ENCODE measurements around the gene R3HCC1L.

DNA sequence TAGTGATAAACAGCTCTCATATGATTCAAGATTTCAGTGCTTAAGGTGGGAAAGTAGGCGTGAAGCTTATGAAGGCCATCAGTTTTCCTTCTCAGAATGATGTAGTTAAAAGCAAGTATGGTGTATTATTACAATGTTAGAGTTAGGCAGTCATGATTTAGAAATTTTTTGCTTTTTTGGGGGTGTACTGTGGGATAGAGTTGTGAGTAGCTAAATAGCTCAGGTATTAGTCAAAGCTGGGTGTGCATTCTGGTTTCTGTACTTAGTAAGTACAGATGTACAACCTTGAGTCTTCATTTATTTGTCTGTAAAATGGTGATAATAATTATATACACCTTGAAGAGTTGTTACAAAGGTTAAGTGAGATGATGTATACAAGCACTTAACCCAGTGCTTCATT is 52.2 kb downstream of the R3HCC1L start:
- TF ChIP-seq, protein P1, sequence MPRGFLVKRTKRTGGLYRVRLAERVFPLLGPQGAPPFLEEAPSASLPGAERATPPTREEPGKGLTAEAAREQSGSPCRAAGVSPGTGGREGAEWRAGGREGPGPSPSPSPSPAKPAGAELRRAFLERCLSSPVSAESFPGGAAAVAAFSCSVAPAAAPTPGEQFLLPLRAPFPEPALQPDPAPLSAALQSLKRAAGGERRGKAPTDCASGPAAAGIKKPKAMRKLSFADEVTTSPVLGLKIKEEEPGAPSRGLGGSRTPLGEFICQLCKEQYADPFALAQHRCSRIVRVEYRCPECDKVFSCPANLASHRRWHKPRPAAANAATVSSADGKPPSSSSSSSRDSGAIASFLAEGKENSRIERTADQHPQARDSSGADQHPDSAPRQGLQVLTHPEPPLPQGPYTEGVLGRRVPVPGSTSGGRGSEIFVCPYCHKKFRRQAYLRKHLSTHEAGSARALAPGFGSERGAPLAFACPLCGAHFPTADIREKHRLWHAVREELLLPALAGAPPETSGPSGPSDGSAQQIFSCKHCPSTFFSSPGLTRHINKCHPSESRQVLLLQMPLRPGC (tag by site-specific recombination; IDR thresholded peaks at IDR 0.05) = no peak
- TF ChIP-seq, protein P2, sequence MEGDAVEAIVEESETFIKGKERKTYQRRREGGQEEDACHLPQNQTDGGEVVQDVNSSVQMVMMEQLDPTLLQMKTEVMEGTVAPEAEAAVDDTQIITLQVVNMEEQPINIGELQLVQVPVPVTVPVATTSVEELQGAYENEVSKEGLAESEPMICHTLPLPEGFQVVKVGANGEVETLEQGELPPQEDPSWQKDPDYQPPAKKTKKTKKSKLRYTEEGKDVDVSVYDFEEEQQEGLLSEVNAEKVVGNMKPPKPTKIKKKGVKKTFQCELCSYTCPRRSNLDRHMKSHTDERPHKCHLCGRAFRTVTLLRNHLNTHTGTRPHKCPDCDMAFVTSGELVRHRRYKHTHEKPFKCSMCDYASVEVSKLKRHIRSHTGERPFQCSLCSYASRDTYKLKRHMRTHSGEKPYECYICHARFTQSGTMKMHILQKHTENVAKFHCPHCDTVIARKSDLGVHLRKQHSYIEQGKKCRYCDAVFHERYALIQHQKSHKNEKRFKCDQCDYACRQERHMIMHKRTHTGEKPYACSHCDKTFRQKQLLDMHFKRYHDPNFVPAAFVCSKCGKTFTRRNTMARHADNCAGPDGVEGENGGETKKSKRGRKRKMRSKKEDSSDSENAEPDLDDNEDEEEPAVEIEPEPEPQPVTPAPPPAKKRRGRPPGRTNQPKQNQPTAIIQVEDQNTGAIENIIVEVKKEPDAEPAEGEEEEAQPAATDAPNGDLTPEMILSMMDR (tag by site-specific recombination; IDR thresholded peaks at IDR 0.05) = no peak
- TF ChIP-seq, protein P3, sequence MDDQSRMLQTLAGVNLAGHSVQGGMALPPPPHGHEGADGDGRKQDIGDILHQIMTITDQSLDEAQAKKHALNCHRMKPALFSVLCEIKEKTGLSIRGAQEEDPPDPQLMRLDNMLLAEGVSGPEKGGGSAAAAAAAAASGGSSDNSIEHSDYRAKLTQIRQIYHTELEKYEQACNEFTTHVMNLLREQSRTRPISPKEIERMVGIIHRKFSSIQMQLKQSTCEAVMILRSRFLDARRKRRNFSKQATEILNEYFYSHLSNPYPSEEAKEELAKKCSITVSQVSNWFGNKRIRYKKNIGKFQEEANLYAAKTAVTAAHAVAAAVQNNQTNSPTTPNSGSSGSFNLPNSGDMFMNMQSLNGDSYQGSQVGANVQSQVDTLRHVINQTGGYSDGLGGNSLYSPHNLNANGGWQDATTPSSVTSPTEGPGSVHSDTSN (CRISPR knock-in tag; IDR thresholded peaks at IDR 0.05) = no peak
- no peak for TF ChIP-seq MYNN (tag by site-specific recombination; IDR thresholded peaks at IDR 0.05; ENCODE audit: borderline replicate concordance)
- no peak for TF ChIP-seq ZNF76 (tag by site-specific recombination; IDR thresholded peaks at IDR 0.05; ENCODE audit: borderline replicate concordance, low read depth)
- no peak for TF ChIP-seq ZSCAN23 (tag by site-specific recombination; IDR thresholded peaks at IDR 0.05)
- TF ChIP-seq, protein P4, sequence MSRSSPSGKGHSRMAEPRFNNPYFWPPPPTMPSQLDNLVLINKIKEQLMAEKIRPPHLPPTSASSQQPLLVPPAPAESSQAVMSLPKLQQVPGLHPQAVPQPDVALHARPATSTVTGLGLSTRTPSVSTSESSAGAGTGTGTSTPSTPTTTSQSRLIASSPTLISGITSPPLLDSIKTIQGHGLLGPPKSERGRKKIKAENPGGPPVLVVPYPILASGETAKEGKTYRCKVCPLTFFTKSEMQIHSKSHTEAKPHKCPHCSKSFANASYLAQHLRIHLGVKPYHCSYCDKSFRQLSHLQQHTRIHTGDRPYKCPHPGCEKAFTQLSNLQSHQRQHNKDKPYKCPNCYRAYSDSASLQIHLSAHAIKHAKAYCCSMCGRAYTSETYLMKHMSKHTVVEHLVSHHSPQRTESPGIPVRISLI (tag by site-specific recombination; IDR thresholded peaks at IDR 0.05) = no peak
- TF ChIP-seq ZNF366 (tag by site-specific recombination; conservative IDR thresholded peaks at IDR 0.05) = no peak
- no peak for TF ChIP-seq ZBTB20 (tag by site-specific recombination; IDR thresholded peaks at IDR 0.05)
- no peak for TF ChIP-seq BCL11A (tag by site-specific recombination; IDR thresholded peaks at IDR 0.05; ENCODE audit: low read depth)
- TF ChIP-seq ZNF404 (tag by site-specific recombination; IDR thresholded peaks at IDR 0.05) = no peak
- TF ChIP-seq ZNF239 (tag by site-specific recombination; IDR thresholded peaks at IDR 0.05) = no peak
- no peak for TF ChIP-seq ZNF302 (tag by site-specific recombination; IDR thresholded peaks at IDR 0.05; ENCODE audit: low read depth)
- no peak for TF ChIP-seq ZNF274 (IDR thresholded peaks at IDR 0.05; ENCODE audit: low read length)
- TF ChIP-seq ZNF274 (tag by site-specific recombination; IDR thresholded peaks at IDR 0.05; ENCODE audit: borderline replicate concordance) = no peak

All from HEK293 (cell line).